GM21825 (cell line): Measurements from ENCODE around the gene NUMBL.
"Not testable (repeated sequence)": the region's sequence is repeated elsewhere in the genome, so short reads cannot be mapped to it uniquely, and the experiment has no call there.

Experiments used
- ATAC-seq: cut with Tn5 transposase; IDR thresholded peaks from one replicate; pipeline ENCODE4 v1.9.1; 2021; ENCODE audit warnings: mild to moderate bottlenecking, moderate library complexity; ENCODE audit not compliant: unreplicated experiment

Gene NUMBL

DNA sequence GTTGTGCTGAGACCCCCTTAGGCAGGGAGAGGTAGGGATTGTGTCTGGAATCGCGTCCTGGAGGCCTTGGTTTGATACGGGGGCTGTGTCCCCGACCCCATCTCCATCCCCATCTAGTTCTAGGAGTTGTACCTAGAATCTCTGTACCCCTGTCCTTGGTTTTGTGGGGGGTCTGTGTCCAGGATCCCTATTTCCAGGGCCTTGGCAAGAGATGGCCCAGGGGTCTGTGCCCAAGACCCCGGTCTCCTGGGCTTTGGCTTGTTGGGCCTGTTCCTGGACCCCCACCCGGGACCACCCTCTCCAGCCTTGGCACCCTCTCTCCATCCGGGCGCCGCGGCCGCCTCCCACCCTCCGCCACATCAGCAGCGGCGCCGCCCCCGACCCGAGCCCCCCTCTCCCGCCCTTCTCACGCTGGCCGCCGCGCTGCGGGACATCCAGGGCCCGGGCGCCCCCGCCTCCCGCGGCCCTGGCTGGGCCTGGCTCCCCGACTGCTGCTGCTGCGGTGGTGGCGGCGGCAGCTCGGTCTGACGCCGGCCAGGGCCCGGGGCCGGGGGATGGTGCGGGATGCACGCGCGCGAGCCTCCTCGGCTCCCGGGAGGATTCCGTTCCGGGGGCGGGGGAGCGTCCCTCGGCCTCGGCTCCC, at the start of gene NUMBL:
Gene NUMBL, minus strand, starts transcription at position 602 of the 643 bp plus-strand sequence. Its CDS starts 168 bp downstream, at position 434.
- peak; percentile 27 for ATAC-seq

DNA sequence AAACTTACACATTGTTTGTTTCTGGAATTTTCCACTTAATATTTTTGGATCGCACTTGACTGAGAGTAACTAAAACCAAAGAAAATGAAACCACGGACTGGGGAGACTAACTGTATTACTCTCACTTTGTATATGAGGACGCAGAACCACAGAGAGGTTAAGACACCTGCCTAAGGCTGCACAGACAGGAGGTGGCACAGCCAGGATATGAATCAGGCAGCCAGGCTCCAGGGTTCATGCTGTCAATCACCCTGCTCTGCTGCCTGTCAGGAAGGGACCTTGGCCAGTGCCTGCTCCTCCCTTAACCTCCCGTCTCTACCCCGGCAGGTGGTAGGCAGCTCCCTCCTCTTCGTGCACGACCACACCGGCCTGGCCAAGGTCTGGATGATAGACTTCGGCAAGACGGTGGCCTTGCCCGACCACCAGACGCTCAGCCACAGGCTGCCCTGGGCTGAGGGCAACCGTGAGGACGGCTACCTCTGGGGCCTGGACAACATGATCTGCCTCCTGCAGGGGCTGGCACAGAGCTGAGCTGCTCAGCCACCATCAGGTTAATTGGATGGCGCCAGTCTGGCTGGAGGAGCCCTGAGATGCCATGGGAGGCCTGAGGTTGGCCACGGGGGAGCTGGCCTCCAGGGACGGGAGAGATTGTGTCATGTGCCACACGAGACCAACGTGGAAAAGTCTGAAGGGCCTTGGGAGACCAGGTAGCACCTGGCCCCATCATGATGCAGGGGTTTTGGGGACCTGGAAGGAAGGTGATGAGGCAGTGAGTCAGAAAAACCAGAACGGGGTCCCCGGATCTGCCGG, 48.8 kb upstream of the NUMBL start:
- no peak for ATAC-seq

DNA sequence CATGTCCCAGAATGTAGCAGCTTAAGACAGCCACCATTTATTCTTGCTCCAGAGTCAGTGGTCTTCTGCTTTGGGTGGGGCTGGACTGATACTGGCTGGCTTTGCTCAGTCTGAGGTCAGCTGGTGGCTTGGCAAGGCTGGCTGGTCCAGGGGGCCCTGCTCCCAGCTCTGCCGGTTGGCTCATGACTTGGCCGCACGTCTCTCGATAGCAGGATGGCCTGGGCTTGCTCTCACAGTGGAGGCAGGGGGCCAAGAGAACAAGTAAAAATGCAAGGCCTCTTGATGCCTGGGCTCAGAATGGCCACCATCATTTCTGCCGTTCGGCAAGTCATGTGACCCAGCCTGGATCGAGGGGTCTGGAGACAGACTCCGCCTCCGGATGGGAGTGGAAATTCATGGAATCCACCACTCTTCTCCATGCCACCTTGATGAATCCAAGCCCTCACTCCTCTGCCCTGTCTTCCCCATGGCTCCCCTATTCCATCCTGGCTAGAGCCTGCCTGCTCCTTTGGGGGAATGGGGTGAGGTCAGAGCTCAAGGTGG, 46.7 kb upstream of the NUMBL start:
- ATAC-seq = no peak

DNA sequence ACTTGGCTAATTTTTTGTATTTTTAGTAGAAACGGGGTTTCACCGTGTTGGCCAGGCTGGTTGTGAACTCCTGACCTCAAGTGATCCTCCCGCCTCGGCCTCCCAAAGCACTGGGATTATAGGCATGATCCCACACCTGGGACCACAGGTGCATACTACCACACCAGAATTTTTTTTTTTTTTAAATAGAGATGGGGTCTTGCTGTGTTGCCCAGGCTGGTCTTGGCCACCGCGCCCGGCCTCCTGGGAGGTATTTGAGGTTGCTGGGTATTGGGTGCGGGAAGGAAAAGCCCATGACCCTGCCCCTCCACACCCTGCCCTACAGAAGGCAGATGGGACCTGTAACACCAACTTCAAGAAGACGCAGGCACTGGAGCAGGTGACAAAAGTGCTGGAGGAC, 46.2 kb upstream of the NUMBL start:
- no peak for ATAC-seq

DNA sequence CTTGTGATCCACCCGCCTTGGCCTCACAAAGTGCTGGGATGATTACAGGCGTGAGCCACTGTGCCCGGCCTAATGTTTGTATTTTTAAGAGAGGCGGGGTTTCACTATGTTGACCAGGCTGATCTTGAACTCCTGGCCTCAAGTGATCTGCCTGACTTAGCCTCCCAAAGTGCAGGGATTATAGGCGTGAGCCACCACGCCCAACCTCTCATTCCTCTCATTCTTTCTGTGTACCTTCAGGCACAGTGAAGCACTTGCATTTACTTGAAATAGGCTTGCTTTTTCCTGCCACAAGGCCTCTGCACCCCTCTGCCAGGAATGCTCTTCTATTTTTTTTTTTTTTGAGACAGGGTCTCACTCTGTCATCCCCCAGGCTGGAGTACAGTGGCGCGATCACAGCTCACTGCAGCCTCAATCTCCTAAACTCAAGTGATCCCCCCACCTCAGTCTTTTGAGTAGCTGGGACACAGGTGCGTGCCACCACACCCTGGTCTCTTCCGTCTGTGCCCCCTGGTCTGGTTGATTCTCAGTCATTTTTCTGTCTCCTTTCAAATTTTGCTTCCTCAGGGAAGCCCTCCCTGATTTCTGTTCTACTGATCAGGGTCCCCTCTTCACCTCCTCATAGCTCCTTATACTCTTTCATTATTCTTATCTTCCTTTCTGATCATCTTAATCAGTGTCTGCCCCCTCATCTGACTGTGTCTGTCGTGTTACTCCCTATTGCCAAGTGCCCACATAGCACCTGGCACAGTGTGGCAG, 44.7 kb upstream of the NUMBL start:
- no peak for ATAC-seq

DNA sequence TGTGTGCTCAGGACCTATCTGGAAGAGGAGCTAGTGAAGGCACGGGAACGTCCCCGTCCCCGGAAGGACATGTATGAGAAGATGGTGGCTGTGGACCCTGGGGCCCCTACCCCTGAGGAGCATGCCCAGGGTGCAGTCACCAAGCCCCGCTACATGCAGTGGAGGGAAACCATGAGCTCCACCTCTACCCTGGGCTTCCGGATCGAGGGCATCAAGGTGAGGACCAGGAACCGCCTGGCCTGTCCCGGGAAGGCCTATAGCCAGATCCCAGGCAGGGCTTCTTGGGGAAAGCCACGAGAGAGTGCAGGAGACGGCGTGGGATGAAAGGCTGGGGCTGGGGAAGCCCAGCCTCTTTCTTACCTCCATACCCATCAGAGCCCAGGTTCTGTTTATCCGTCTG, 42.7 kb upstream of the NUMBL start:
- ATAC-seq = no peak

DNA sequence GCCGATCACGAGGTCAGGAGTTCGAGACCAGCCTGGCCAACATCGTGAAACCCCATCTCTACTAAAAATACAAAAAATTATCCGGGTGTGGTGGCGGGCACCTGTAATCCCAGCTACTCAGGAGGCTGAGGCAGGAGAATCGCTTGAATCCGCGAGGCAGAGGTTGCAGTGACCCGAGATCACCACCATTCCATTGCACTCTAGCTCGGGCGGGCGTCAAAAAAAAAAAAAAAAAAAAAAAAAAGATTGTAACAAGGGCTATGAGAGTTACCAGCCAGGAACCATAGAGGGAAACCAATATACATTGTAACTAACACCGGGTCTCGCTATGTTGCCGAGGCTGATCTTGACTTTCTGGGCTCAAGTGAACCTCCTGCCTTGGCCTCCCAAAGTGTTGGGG, 41.9 kb upstream of the NUMBL start:
- ATAC-seq = not testable (repeated sequence)

DNA sequence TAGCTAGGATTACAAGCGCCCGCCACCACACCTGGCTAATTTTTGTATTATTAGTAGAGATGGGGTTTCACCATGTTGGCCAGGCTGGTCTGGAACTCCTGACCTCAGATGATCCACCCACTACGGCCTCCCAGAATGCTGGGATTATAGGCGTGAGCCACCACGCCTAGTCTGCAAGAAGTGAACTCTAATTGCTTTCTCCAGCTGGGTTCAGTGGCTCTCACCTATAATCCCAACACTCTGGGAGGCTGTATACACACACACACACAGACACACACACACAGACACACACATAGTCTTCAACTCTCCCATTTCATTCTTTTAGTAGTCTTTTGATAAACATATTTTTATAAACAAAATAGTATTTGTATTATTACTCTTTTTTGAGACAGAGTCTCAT, 39.6 kb upstream of the NUMBL start:
- ATAC-seq = not testable (repeated sequence)

DNA sequence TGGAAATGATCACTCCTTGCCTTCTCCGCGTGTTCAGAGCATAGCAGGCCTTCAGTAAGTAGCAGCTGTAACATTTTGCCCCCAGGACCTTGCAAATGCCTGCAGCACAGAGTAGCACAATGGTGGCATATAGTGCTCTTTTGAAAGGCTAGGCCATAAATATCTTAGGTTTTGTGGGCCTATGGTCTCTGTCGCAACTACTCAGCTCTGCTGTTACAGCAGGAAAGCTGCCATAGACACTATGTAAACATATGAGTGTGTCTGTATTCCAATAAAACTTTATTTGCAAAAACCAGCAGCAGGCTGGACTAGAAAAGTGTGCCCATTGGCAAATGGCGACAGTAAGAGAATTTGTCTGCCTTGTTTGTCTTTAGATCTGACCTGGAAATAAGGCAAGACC, 35.8 kb upstream of the NUMBL start:
- no peak for ATAC-seq

DNA sequence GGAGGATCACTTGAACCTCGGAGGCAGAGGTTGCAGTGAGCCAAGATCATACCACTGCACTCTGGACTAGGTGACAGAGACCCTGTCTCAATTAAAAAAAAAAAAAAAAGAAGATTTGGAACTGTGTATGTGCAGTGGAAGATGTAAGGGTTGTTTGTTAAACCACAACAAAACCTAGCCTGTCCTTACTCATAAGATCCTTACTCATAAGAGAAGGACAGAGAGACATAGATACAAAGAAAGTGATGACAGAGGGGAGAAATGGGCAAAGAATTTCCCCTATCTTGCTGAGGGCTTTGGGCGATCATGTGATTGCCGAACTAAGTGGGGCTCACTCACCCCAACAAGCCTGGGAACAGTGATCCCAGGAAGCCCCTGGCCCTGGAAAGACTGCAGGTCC, 34.4 kb upstream of the NUMBL start:
- ATAC-seq = no peak

DNA sequence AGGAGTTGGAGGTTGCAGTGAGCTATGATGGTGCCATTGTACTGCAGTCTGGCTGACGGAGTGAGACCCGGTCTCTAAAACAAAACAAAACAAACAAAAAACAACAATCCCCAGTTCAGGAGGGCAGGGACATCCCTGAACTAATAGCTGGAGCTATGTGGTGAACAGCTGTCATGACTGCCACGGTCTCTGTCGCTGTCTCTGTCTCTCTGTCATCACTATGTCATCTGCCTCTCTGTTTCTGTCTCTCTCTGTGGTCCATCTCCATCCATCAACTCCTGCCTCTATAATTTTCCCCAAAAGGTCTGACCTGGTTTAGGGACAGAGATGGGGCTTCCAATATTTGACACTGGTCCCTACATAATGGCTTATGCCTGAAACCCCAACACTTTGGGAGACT, 33.9 kb upstream of the NUMBL start:
- ATAC-seq = no peak

DNA sequence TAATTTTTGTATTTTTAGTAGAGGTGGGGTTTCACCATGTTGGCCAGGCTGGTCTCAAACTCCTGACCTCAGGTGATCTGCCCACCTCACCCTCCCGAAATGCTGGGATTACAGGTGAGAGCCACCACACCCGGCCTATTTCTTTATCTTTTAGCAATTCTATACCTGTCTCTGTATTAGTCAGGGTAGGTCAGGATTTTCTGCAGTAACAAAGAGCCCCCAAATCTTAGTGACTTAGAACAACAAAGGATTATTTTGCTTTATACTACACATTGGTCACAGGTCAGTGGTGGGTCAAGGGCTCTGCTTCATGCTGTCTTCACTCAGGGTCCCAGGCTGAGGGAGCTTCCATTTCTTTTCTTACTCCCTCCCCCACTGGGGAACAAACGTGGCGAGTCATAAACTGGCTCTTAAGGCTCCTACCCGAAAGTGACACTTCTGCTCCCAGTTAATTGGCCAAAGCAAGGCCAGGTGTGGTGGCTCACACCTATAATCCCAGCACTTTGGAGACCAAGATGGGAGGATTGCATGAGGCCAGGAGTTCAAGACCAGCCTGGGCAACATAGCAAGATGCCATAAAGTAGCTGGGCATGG, 33.3 kb upstream of the NUMBL start:
- ATAC-seq = no peak

DNA sequence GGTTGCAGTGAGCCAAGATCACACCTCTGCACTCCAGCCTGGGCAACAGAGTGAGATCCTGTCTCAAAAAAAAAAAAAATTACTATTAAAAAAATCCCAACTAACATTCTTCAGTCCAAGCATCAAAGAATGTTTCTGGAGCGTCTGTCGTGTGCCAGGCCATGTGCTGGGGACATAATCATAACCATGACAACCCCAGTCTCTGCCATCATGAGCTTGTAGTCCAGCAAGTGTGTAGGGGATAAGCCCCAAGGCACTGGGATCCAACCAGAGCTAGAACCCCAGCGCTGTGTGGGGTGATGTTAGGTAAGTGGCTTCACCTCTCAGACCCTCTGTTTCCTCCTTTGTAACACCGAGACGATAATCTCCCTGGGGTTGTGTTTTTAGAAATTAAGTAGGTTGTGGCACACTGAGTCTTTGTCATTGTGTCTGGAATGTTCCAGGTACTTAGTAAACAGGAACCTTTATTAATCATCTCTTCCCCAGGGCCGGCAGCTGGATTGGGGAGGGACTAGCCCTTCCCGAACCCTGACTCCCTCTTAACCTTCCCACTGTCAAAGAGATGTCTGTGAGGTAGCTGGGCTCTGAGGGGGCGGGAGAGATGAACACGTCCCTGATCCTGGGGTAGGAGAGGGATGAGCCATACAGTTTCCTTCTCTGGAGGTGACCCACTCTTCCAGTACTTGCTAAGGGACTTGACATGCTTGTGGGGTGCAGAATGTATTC, 31.6 kb upstream of the NUMBL start:
- ATAC-seq = no peak

DNA sequence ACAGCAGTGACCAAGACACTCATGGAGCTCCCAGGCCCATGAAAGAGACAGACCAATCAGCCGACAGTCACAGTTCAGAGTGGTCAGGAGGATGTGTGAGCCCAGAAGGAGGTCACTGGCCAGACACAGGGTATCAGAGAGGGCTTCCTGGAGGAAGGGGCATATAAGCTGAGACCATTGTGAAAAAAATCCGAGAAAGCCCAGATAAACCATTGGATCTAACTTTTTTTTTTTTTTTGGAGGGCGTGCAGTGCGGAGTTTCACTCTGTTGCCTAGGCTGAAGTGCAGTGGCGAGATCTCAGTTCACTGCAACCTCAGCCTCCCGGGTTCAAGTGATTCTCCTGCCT, 30.7 kb upstream of the NUMBL start:
- ATAC-seq = no peak

DNA sequence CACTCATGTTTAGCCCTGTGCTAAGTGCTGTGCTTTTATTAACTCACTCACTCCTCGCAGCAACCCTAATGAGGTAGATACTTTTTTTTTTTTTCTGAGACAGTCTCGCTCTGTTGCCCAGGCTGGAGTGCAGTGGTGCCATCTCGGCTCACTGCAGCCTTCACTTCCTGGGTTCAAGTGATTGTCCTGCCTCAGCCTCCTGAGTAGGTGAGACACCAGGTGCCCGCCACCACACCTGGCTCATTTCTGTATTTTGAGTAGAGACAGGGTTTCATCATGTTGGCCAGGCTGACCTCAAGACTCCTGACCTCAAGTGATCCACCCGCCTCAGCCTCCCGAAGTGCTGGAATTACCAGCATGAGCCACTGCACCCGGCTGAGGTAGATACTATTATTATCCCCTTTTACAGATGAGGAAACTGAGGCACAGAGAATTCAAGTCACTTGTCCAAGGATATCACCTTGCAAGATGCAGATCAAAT, 29.0 kb upstream of the NUMBL start:
- ATAC-seq = no peak

DNA sequence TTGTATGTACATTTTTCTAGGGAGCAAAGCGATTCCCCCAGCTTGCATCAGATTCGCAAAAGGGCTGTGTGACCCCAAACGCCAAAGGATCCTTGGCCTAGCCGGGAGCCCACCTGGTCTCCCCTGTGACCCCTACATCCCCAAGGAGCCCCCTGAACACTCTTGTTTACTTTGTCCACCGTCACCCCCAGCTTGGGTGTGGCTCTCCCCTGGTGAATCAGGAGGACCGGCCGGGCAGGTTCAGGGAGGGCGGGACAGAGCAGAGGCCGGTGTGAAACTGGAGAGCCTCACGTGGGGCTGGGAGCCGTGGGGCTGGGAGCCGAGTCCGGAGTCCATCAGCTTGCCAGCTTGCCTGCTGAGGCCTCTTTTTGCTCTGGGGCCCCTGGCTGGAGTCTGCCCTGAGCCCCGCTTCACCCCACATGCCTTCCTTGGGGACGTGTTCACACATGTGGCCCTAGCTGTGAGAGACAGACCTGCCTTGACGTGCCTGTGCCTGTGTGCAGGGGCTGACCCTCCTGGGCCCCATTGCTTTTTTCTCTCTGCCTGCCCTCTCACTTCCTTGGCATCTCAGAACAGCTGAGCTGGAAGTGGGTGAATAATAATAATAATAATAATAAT, 28.4 kb upstream of the NUMBL start:
- ATAC-seq = no peak

DNA sequence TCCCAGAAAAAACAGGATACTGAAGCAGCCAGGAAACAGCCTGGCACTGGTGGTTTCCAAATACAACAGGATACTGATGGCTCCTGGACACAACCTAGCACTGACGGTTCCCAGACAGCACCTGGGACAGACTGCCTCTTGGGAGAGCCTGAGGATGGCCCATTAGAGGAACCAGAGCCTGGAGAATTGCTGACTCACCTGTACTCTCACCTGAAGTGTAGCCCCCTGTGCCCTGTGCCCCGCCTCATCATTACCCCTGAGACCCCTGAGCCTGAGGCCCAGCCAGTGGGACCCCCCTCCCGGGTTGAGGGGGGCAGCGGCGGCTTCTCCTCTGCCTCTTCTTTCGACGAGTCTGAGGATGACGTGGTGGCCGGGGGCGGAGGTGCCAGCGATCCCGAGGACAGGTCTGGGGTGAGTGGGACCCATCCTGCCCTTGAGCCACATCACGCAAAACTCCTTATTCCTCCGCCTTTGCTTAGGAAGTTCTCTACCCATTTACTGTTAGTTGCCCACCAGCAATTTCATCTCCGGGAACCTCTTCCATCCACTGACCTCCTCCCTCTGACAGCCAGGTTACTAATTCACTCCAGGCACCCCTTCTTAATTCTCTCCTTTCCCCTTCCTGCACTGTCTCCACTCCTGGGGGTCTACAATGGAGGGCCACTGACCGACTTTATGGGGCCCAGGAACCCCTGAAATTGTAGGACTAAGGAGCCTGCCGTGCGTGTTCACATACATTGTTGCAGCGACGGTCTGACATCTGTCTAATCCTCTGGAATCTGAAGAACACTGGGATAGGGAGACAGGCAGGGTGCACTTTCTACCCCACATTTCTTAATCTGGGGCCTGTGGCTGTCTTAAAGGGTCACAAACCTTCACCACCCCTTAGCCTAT, 27.7 kb upstream of the NUMBL start:
- no peak for ATAC-seq

DNA sequence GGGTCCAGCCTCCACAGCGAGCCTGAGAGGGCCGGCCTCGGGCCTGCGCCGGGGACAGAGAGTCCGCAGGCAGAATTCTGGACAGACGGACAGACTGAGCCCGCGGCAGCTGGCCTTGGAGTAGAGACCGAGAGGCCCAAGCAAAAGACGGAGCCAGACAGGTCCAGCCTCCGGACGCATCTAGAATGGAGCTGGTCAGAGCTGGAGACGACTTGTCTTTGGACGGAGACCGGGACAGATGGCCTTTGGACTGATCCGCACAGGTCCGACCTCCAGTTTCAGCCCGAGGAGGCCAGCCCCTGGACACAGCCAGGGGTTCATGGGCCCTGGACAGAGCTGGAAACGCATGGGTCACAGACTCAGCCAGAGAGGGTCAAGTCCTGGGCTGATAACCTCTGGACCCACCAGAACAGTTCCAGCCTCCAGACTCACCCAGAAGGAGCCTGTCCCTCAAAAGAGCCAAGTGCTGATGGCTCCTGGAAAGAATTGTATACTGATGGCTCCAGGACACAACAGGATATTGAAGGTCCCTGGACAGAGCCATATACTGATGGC, 27.0 kb upstream of the NUMBL start:
- ATAC-seq = no peak
